Kidney capillary endothelial cell (primary cell): ENCODE measurements around the gene LIMS3.
"Not testable (repeated sequence)": the region's sequence is repeated elsewhere in the genome, so short reads cannot be mapped to it uniquely, and the experiment has no call there.

ENCODE experiments used
- DNase-seq: peaks from one replicate; pipeline ENCODE4 v3.0.0-alpha.2; 2018; ENCODE audit warnings: low spot score

Gene LIMS3, protein sequence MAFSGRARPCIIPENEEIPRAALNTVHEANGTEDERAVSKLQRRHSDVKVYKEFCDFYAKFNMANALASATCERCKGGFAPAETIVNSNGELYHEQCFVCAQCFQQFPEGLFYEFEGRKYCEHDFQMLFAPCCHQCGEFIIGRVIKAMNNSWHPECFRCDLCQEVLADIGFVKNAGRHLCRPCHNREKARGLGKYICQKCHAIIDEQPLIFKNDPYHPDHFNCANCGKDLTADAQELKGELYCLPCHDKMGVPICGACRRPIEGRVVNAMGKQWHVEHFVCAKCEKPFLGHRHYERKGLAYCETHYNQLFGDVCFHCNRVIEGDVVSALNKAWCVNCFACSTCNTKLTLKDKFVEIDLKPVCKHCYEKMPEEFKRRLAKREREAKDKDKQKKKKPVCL

DNA sequence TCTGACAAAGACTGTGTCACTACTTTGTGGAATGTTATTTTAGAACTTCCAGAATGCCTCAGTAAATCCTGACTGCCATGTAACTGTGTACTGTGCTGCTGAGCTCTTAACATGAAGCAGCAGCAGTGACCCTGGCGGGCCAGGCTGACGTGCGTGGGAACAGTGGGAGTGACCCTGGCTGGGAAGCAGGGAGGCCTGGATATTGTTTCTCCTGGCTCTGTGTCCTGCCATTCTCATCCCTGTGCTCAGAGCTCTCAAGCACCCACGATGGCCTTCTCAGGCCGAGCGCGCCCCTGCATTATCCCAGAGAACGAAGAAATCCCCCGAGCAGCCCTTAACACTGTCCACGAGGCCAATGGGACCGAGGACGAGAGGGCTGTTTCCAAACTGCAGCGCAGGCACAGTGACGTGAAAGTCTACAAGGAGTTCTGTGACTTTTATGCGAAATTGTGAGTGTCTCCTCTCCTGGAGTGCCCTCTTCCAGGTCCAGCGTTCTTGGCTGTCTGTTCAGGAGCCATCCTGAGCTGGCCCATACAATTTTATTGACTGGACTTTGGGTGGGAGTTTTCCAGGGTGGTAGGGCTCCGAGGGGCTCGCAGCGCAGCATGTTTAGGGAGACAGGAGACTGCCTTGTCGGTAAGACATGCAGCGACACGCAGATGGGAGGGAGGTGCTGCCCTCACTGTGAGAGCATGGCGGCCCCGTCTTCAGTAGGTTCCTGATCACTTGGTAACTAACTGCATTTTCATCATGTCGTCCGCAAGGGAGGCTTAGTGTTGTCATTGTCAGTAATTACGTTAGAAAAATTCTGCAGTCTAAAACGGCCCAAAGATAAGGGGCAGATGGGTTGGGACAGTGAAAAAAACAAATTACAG is at the start of gene LIMS3:
TSS of gene LIMS3 (plus strand) at position 227 of the 875 bp plus-strand sequence. CDS start at position 268, 41 bp downstream.
- DNase-seq, result not testable (repeated sequence)

GRCh38 chr2:109871129-109871751 is 27.2 kb upstream of the LIMS3 start:
- DNase-seq, result not testable (repeated sequence)

DNA sequence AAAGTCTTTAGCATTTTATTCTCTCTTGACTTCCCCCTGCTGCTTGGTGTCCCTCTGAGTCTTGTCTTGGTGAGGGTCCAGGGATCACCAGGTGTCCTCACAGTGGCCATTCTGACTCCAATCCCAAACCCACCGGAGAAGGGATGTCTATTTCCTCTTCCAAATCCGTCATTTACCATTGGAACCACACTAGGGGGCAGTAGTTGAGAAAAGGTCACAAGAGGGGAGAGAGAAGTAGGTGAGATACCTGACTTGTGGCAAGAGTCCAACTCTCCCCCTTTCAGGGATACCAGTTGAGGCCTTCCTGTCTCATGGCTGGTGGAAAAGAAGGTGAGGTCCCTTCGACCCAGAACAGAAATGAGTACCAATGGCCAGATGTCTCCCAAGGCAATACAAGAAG is 21.9 kb upstream of the LIMS3 start:
- not testable (repeated sequence) for DNase-seq

GRCh38 chr2:109882112-109882511 is 16.4 kb upstream of the LIMS3 start:
- DNase-seq, result not testable (repeated sequence)

DNA sequence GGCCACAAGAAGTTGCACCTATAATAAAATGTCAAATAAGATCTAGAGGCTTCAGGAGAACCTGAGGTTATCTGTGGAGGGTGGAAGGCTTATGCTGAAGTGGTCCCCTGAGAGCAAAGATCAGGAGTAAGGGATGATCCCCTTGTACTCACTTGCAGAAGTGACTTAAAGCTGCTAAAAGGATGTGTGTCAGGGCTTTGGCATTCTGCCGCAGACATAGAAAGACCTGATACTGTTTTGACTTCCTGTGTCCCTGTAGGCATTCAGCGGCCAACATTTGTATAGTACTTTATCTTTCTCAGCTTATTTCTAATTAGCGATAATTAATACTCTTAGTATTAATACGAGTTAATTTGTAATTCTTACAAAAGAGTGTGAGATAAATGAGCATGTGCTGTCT is 10.1 kb upstream of the LIMS3 start:
- not testable (repeated sequence) for DNase-seq

- not testable (repeated sequence) for DNase-seq
Observed at GRCh38 chr2:109889909-109890308, 8.6 kb upstream of the LIMS3 start.

DNA sequence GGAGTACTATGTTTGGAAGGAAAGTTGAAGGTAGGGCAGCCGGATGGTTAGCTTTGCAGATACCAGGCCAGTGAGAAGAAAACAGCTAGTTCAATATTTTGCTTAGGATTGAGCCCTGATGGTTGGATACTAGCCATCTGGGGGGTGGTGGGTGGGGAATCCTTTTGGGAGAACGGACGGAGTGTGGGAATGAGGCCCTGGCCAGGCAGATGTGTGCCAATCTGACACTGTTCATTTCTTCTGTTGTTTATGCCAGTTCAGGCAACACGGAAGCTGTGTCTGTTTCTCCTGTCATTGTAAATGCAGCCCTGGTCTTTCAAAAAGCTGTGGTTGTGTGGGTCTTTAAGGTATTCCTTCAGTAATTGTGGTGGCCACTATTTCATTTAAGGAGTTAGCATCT is 7.5 kb upstream of the LIMS3 start:
- not testable (repeated sequence) for DNase-seq

DNA sequence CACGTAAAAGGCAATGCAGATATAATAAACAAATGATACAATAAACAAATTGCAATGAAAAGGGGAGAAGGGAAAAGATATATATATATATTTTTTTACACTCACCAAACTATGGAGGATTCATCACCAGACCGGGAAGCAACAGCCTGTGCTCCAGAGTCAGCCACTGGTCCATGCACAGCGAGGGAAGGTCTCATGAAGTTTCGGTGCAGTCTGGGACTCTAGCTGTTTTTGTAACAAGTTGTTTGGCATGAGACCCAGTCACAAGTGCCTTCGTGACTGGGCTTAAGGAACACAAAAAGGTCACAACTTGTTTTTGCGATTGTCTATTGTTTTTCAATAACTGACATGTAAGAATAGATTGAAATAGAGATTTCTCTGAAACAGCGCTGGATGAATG is 4.8 kb upstream of the LIMS3 start:
- DNase-seq, result not testable (repeated sequence)

DNA sequence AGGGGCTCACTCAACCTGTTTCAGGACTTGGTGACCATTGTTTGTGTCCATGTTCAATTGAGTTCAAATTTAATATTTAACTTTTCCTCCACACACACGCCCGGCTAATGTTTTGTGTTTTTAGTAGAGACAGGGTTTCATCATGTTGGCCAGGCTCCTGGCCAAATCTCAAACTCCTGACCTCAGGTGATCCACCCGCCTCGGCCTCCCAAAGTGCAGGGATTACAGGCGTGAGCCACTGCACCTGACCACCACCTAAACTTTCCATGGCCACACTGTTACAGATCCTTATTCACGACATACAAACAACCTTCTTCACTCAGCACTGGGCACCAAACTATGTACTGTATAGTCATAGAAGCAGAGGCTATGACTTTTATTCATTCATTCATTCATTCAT is 4.3 kb upstream of the LIMS3 start:
- not testable (repeated sequence) for DNase-seq

- DNase-seq, result not testable (repeated sequence)
Observed at GRCh38 chr2:109895090-109895869, 3.2 kb upstream of the LIMS3 start.

- not testable (repeated sequence) for DNase-seq
Observed at GRCh38 chr2:109896212-109896611, 2.3 kb upstream of the LIMS3 start.

DNA sequence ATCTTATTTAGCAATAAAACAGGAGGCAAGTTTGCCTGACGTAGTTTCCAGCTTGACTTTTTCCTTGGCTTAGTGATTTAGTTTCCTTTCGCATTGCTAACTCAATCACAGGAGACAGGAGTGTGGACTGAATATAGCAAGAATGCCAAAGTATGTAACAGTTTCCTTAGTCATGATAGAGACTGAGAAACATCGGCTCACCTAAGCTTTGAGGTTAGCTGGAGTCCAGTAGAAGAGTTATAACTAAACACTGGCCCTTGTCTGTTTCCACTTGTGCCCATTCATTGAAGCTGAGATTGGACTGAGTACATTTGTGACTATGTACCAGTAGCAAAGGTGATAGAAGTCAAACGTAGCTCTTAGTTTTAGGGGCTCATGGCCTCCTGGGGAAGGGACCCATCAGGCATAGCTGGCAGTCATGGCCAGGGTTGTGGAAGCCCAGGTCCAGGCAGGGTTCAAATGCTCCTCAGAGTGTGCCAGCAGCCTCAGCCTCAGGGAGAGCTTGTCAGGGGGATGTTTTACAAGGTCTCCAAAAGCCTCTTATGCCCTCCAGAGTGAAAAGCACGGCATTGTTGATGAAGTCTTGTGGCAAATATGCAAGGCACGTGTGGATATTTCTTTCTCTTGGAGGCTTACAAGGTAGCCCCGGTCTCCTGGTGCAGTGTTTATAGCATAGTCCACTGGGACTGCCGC is 573 bp upstream of the LIMS3 start:
- not testable (repeated sequence) for DNase-seq

GRCh38 chr2:109905796-109906195 is 7.3 kb downstream of the LIMS3 start:
- DNase-seq, result not testable (repeated sequence)

GRCh38 chr2:109908626-109909025 is 10.1 kb downstream of the LIMS3 start:
- not testable (repeated sequence) for DNase-seq

DNA sequence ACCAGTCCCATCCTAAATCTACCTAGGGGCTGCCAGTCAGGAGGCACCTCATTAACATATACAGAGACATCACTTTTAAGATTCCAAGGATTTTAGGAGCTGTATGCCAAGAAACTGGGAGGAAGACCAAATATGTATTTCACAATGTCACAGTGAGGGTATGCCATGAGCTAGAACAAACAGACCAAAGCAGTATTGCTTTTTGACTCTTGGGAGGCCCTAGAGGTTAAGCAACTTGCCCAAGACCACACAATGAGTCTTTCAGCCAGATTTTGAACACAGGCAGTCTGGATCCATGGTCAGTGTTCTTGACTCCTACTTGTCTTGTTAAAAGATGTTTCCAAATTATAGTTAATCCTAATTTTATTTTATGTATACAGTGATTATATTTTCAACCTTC is 12.3 kb downstream of the LIMS3 start:
- not testable (repeated sequence) for DNase-seq

DNA sequence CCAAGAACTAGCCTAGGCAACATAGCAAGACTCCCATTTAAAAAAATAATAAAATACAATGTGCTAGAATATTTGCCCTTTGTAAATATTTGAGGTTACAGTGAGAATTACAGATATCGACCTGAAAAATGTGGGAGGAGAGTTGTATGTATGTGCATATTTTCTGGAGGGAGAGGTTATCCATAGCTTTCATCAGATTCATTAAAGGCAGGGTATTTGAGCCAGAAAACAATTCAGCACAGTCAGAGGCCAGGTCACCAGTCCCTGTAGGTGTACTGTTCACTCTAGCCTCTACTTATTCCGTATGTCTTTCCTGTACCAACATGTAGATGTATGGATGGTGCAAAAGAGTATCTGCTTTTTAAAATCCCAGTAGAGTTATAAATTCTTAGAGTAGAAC is 15.4 kb downstream of the LIMS3 start:
- DNase-seq, result not testable (repeated sequence)

DNA sequence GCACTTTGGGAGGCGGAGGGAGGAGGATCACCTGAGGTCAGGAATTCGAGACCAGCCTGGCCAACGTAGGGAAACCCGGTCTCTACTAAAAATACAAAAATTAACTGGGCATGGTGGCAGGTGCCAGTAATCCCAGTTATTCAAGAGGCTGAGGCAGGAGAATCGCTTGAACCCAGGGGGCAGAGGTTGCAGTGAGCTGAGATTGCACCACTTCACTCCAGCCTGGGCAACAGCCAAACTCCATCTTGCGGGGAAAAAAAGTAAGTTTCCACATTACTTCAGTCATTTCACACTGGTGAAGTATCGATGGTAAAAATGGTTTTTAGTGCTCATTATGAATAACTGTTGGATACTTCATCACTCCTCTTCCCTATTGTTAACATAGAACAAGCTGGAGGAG is 16.1 kb downstream of the LIMS3 start:
- not testable (repeated sequence) for DNase-seq

DNA sequence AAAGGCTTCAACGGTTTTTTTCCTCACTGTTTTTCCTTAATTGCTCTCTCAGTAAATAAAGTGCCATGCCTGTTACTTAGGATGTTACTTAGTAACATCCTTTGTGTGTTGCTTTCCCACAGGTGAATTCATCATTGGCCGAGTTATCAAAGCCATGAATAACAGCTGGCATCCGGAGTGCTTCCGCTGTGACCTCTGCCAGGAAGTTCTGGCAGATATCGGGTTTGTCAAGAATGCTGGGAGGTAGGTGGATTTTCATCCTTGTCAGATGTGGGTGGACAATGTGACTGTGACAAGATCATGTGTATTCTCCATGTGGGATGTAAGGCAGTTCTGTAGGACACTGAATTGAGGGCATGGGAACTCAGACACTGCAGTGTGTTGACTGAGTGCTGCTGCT is 17.3 kb downstream of the LIMS3 start:
- not testable (repeated sequence) for DNase-seq

GRCh38 chr2:109920162-109920561 is 21.7 kb downstream of the LIMS3 start:
- DNase-seq, result not testable (repeated sequence)

DNA sequence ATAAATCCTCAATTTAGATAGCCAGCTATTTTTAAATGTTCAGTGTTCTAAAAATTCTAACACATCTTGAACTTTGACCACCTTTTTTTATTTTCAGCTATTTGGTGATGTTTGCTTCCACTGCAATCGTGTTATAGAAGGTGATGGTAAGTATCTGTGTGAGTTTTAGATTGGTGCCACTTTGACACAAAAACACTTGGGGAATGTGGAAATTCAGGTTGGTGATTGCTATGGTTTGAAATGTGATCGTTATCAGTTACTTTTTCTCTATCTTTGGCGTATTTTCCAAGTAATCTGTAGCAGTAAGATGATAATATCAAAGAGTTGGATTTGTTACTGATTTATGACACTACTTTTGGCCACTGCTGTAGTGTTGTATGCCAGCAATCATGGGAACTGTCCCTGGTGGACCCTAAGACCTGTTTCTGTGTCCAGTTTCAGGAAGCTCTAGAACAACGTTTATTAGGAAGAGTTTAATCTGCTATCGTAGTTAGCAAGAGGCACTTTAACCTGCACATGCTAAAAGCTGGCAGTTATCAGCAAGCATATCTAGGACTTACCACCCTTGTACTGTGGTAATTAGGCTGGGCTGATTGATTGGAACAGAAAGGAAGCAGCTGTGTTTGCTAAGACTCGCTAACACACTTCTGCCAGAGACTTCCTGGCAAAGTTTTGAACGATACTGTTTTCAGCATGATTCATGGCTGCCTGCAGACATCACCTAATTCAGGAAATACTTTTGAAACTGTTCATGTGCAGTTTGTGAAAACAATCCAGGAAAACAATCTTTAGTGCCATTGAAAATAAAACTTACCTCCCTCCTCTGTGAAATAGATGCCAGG is 23.3 kb downstream of the LIMS3 start:
- DNase-seq, result not testable (repeated sequence)
